Neural crest cell (in vitro differentiated cells): Measurements from ENCODE around the gene IRS1. TPM values are rescaled to one million over a fixed set of nuclear protein-coding genes. Genes with fewer than 3 reads are reported as not detected.

Experiments
- DNase-seq: peaks from one replicate; pipeline ENCODE4 v3.0.0; 2021; ENCODE audit warnings: low read depth, mixed read lengths, low spot score
- H3K27ac Mint-ChIP-seq: one replicate; pipeline ENCODE4 v1.8.0; 2021; ENCODE audit warnings: mild to moderate bottlenecking, mixed read lengths; ENCODE audit not compliant: unreplicated experiment
- H3K27me3 Mint-ChIP-seq: 2 replicates; pipeline ENCODE4 v1.8.0; 2021; ENCODE audit warnings: low read depth, mild to moderate bottlenecking, mixed read lengths
- H3K36me3 Mint-ChIP-seq: 2 replicates; pipeline ENCODE4 v1.8.0; 2021; ENCODE audit warnings: low read depth, mild to moderate bottlenecking, mixed read lengths
- H3K4me1 Mint-ChIP-seq: 2 replicates; pipeline ENCODE4 v1.8.0; 2021; ENCODE audit warnings: mixed read lengths
- H3K4me3 Mint-ChIP-seq: one replicate; pipeline ENCODE4 v1.8.0; 2021; ENCODE audit warnings: mild to moderate bottlenecking, mixed read lengths
- H3K9me3 Mint-ChIP-seq: 2 replicates; pipeline ENCODE4 v1.8.0; 2021; ENCODE audit warnings: mixed read lengths
- CTCF ChIP-seq: fragments of 200-600 bp; sonication (generic); conservative IDR thresholded peaks from 2 replicates; pipeline ENCODE4 v1.5.0; 2021; ENCODE audit warnings: antibody characterized with exemption, mild to moderate bottlenecking
- total RNA-seq: library from RNA; stranded (reverse); gene quantifications from 2 replicates; pipeline ENCODE4 v1.2.1, GENCODE V29; 2021

The IRS1 gene
- total RNA-seq, 1 donor from 2014 or later: 15.1 TPM

- no peaks in the 10 kb centered on the region for H3K9me3 Mint-ChIP-seq
- peak overlapping the region; percentile 97 for H3K27ac Mint-ChIP-seq
- DNase-seq: no peak
- peak overlapping the region; percentile 93 for H3K4me3 Mint-ChIP-seq
- H3K27me3 Mint-ChIP-seq: no peaks in the 10 kb centered on the region
- H3K36me3 Mint-ChIP-seq: peaks cover 10% of the 10 kb centered on the region
- TF ChIP-seq CTCF: no peak
- H3K4me1 Mint-ChIP-seq: peaks cover 79% of the 10 kb centered on the region
These were observed 8.5 kb downstream of the IRS1 start for GRCh38 chr2:226791056-226791486.

GRCh38 chr2:226790431-226790830 lies 9.2 kb downstream of the IRS1 start:
- Mint-ChIP-seq H3K4me3 (peak overlapping the region; percentile 93), H3K36me3 (peaks cover 11% of the 10 kb centered on the region), H3K9me3 (no peaks in the 10 kb centered on the region), H3K27ac (no peak overlapping the region), H3K4me1 (peaks cover 78% of the 10 kb centered on the region), H3K27me3 (no peaks in the 10 kb centered on the region)
- DNase-seq: no peak
- TF ChIP-seq CTCF: no peak

- Mint-ChIP-seq H3K4me1 (peaks cover 78% of the 10 kb centered on the region), H3K9me3 (no peaks in the 10 kb centered on the region), H3K27ac (no peak overlapping the region), H3K27me3 (no peaks in the 10 kb centered on the region), H3K36me3 (peaks cover 11% of the 10 kb centered on the region), H3K4me3 (peak overlapping the region; percentile 93)
- no peak for TF ChIP-seq CTCF
- DNase-seq: no peak
These were observed 9.6 kb downstream of the IRS1 start for GRCh38 chr2:226790011-226790410.

GRCh38 chr2:226788881-226789490 lies 10.6 kb downstream of the IRS1 start:
- DNase-seq: no peak
- H3K4me3 Mint-ChIP-seq: peak overlapping the region; percentile 54
- no peaks in the 10 kb centered on the region for H3K27me3 Mint-ChIP-seq
- TF ChIP-seq CTCF: no peak
- no peak overlapping the region for H3K27ac Mint-ChIP-seq
- no peaks in the 10 kb centered on the region for H3K9me3 Mint-ChIP-seq
- peaks cover 68% of the 10 kb centered on the region for H3K4me1 Mint-ChIP-seq
- H3K36me3 Mint-ChIP-seq: peaks cover 12% of the 10 kb centered on the region

- no peak overlapping the region for H3K27ac Mint-ChIP-seq
These were observed 11.6 kb downstream of the IRS1 start for GRCh38 chr2:226788064-226788463.

More at GRCh38 chr2:226788064-226788463, 11.6 kb downstream of the IRS1 start:
- peaks cover 15% of the 10 kb centered on the region for H3K36me3 Mint-ChIP-seq
- H3K4me3 Mint-ChIP-seq: no peak overlapping the region
- H3K4me1 Mint-ChIP-seq: peaks cover 62% of the 10 kb centered on the region
- DNase-seq: no peak
- TF ChIP-seq CTCF: no peak
- no peaks in the 10 kb centered on the region for H3K27me3 Mint-ChIP-seq
- peaks cover 3% of the 10 kb centered on the region for H3K9me3 Mint-ChIP-seq
